ENCODE data around the gene AMT.

DNA sequence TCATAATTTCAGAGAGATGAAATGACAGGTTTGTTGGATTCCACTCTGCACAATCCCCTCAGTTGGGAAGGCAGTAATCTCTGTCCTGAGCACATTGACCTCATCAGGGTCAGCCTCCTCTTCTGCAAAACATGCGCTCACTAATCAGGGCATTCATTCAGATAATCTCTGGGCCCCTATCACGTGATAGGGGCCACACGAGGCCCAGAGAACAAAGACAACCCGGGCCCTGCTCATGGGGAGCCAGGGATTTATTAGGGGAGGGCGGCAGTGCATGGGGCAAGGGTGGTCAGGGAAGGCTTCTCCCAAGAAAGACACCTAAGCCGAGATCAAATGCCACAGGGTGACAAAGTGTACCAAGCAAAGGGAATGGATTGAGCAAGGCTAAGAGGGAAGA is 8.9 kb downstream of the AMT start:
- TF ChIP-seq CTCF (IDR thresholded peaks at IDR 0.05) (no peak), POLR2A (IDR thresholded peaks at IDR 0.05) (no peak), EP300 (IDR thresholded peaks at IDR 0.05) (no peak)

Data from tibial nerve (tissue), 4 donors.